Left kidney (tissue), 8 donors: Measurements from ENCODE around the gene CRX. TPM values are rescaled to one million over a fixed set of nuclear protein-coding genes. Genes with fewer than 3 reads are reported as not detected.
"Not testable (repeated sequence)": the region's sequence is repeated elsewhere in the genome, so short reads cannot be mapped to it uniquely, and the experiment has no call there.

Experiments used
- DNase-seq: peaks from one replicate; pipeline ENCODE4 v3.0.0-alpha.2; 2013
- long read RNA-seq, 8 donors: transcript quantifications; one replicate each; lab custom pipeline, GENCODE V29; 2026
- polyA plus RNA-seq: library from polyadenylated mRNA; unstranded; fragments of 120-200 nt; gene quantifications from one replicate; pipeline ENCODE4 v1.2.1, GENCODE V29; 2013; ENCODE audit not compliant: insufficient read length

The CRX gene
- 0.15 TPM for polyA plus RNA-seq
- long read RNA-seq, donor 1, partial matches to known transcripts = 0 of 1 reads
- long read RNA-seq, donor 1, other reads (novel, unspliced or antisense) = 0 of 1 reads
- long read RNA-seq, donor 2 = 0 reads
- long read RNA-seq, donor 3 = 0 reads
- long read RNA-seq, donor 4 = 0 reads
- long read RNA-seq, donor 5 = 0 reads
- long read RNA-seq, donor 6, partial matches to known transcripts = 0 of 2 reads
- long read RNA-seq, donor 6, other reads (novel, unspliced or antisense) = 0 of 2 reads
- long read RNA-seq, donor 7 = 0 reads
- long read RNA-seq, donor 8 = 0 reads

- no peak for DNase-seq
Measured at GRCh38 chr19:47821460-47822020, at the start of gene CRX. CRX (plus strand) TSS chr19:47821937; CDS start chr19:47834444, 12,507 bp downstream.

DNA sequence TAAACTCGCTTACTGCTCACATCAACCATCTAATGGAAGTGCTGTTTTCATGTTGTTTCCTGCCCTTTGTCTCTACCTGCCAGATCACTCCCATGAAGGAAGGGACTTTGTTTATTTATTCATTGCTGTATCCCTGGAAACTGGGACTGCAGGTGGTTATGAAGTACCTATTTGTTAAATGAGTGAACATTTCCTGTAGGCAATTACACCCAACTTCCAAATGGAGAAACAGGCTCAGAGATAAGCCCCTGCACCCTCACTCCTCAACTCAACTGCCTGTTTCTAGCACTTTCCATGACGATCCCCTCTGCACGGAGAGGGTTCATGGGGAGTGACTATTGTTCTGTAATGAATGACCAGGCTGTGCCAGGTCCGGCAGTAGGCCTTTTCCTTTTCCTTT lies 45.2 kb upstream of the CRX start:
- no peak for DNase-seq

GRCh38 chr19:47777245-47778048 lies 44.3 kb upstream of the CRX start:
- DNase-seq = not testable (repeated sequence)

- DNase-seq = peak; percentile 84
Measured at GRCh38 chr19:47778049-47778953, 43.4 kb upstream of the CRX start, which contains the start of gene SELENOW. SELENOW (plus strand) TSS chr19:47778703; CDS start chr19:47778786, 83 bp downstream.

- DNase-seq = no peak
Measured at GRCh38 chr19:47778954-47779351, 42.8 kb upstream of the CRX start.

- no peak for DNase-seq
Measured at GRCh38 chr19:47779524-47780214, 42.1 kb upstream of the CRX start.

GRCh38 chr19:47780215-47780551 lies 41.6 kb upstream of the CRX start:
- DNase-seq = no peak

- DNase-seq = no peak
Measured at GRCh38 chr19:47781590-47782262, 40.0 kb upstream of the CRX start.

GRCh38 chr19:47786566-47786965 lies 35.2 kb upstream of the CRX start:
- DNase-seq = no peak

GRCh38 chr19:47787307-47787706 lies 34.4 kb upstream of the CRX start:
- not testable (repeated sequence) for DNase-seq

- not testable (repeated sequence) for DNase-seq
Measured at GRCh38 chr19:47789811-47790210, 31.9 kb upstream of the CRX start.

DNA sequence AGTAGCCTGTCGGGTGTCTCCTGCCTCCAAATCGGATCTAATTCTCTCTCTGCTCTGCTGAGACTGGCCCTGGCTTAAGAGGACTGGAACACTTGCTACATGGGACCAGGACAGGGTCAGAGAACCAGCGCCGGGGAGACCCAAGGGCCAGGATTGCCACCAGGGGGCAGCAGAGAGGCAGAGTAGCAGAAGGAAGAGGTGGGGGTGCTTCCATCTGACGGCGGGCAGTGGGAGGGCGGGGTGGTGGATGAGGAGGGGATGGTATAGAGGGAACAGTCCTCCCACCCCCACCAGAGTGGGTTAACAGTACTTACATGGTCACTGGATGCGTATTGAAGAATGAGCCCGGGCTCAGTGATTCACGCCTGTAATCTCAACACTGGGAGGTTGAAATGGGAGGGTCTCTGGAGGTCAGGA lies 31.3 kb upstream of the CRX start:
- DNase-seq = no peak

DNA sequence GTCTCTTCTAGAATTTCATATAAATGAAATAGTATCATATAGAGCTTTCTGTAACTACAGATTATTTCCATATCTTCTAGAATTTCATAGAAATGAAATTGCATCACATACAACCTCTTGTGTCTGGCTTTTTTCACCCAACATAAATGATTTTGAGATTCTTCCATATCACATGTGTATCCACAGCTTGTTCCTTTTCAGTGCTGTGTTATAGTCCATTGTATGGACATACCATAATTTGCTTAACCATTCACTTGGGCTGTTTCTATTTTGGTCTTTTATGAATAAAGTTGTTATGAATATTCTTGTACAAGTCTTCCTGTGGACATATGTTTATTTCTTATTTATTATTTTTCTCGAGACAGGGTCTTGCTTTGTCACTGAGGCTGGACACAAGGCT lies 29.1 kb upstream of the CRX start:
- DNase-seq = no peak

DNA sequence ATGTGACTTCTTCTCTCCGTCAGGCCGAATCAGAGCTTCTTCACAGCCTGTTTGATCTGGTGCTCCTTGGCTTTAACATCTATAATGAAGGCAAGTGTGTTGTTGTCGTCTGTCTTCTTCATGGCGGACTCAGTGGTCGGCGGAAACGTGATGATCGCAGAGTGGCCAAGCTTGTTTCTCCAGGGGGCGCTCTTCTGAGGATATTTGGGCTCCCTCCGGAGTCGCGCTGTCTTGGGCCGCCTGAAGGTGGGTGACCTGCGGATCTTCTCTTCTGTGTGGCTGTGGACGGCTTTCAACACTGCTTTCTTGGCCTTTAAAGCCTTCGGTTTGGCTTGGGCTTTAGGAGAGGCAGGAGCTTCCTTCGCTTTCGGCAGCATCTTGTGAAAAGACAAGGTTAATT lies 27.2 kb upstream of the CRX start:
- no peak for DNase-seq

DNA sequence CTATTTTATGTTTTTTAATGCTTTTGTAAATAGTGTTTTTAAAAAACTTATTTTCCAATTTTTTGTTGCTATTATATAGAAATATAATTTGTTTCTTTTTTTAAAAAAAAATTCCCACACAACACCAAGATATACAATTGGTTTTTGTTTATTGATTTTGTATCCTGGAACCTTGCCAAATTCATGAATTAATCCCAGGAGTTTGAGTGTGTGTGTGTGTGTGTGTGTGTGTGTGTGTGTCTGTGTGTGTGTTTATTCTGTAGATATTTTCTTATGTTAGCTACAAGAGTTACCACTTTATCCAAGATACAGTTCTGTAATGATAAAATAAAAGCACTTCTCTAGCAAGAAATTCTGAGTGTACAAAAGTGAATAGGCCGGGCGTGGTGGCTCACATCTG lies 25.0 kb upstream of the CRX start:
- no peak for DNase-seq

DNA sequence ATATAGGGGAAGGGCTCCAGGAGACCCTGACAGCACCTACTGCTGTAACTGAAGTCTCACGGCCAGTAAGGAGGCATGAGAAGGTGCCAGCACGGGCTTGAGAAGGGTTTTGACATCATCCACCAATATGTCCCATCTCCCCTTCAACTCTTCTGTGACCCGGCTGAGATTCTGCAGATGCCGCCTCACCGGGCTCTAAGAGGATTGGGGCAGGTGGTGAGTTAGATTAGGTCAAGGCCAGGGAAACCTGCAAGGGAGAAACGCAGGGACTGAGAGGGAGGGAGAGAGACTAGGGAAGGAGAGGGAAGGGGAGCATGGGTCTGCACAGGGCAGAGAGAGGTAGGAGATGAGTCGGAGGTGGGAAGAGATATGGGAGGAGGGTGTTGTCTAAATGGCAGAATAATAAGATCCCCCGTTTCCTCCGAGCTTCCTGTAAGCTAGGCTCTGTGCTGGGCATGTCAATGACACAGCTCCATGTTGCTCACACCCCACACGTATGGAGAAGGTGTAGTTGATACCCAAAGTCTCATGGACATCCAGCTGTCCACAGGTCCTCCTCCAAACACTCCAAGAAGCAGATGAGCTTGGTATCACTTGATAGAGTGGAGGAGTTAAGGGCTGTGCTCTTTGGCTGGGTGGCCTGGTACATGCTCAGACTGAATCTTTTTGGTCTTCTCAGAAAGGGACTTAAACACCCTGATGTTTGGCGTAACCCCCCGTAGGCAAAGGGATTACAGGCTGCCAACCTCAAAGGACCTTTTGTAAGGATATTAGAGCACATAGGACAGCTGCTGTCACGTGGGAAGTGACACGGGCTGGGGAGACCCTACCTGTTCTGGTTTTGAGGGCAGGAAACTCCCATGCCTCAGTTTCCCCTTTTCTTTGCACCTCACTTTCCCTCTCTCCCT lies 23.5 kb upstream of the CRX start:
- DNase-seq = no peak

GRCh38 chr19:47798904-47799266 lies 22.9 kb upstream of the CRX start:
- DNase-seq = no peak

- no peak for DNase-seq
Measured at GRCh38 chr19:47801270-47801669, 20.5 kb upstream of the CRX start.

- no peak for DNase-seq
Measured at GRCh38 chr19:47802521-47803043, 19.2 kb upstream of the CRX start.

- DNase-seq = not testable (repeated sequence)
Measured at GRCh38 chr19:47803148-47803547, 18.6 kb upstream of the CRX start.
